CD14-positive monocyte (primary cell): Measurements from ENCODE around the gene RACK1. TPM values are rescaled to one million over a fixed set of nuclear protein-coding genes. Genes with fewer than 3 reads are reported as not detected.

ENCODE experiments used
- DNase-seq, 3 donors: peaks; one replicate each; pipeline ENCODE4 v3.0.0-alpha.2; 2011 to 2022
- H2AFZ ChIP-seq: 2 replicates; pipeline ENCODE4 v1.6.0; 2012; ENCODE audit warnings: mild to moderate bottlenecking, low read depth, low read length, inconsistent platforms; ENCODE audit not compliant: insufficient read depth, poor library complexity, severe bottlenecking
- H3K27ac ChIP-seq, 2 donors: 1 replicate in 1 of 2; 2 replicates in 1 of 2; pipeline ENCODE4 v1.5.1; 2012 to 2013; ENCODE audit warnings: low read length in 2 of 2, control low read depth in 1 of 2, inconsistent platforms in 1 of 2, low read depth in 1 of 2, mild to moderate bottlenecking in 1 of 2
- H3K27me3 ChIP-seq, 2 donors: one replicate each; pipeline versions ENCODE4 v1.6.0 to v1.6.1; 2011 to 2013; ENCODE audit warnings: low read length in 2 of 2; ENCODE audit not compliant: control insufficient read depth in 2 of 2, insufficient read depth in 2 of 2
- H3K36me3 ChIP-seq, 2 donors: replicated peaks in 1 of 2; 1 replicate in 1 of 2; 2 replicates in 1 of 2; pipeline versions ENCODE4 v1.5.1 to v1.6.1; 2012 to 2013; ENCODE audit warnings: low read length in 2 of 2, control low read depth in 1 of 2, inconsistent platforms in 1 of 2, mild to moderate bottlenecking in 1 of 2; ENCODE audit not compliant: insufficient read depth in 2 of 2, control insufficient read depth in 1 of 2
- H3K4me1 ChIP-seq, 2 donors: 1 replicate in 1 of 2; 2 replicates in 1 of 2; pipeline versions ENCODE4 v1.5.1 to v1.6.1; 2012 to 2013; ENCODE audit warnings: low read length in 2 of 2, control low read depth in 1 of 2, inconsistent platforms in 1 of 2, mild to moderate bottlenecking in 1 of 2, moderate library complexity in 1 of 2; ENCODE audit not compliant: insufficient read depth in 2 of 2, control insufficient read depth in 1 of 2
- H3K4me2 ChIP-seq: replicated peaks from 2 replicates; pipeline ENCODE3; 2012; ENCODE audit warnings: low read length, moderate library complexity, mild to moderate bottlenecking; ENCODE audit not compliant: poor library complexity, severe bottlenecking; ENCODE audit errors: extremely low read depth
- H3K4me3 ChIP-seq, 3 experiments: fragments of 200-600 bp in 1 of 3; sonication (generic) in 1 of 3; replicated peaks in 1 of 3; 1 replicate in 2 of 3; 2 replicates in 1 of 3; pipeline ENCODE4 v1.5.1; 2011 to 2013; ENCODE audit warnings: low read length in 3 of 3, mild to moderate bottlenecking in 3 of 3, control low read depth in 2 of 3, low read depth in 2 of 3, inconsistent platforms in 1 of 3, moderate library complexity in 1 of 3
- H3K79me2 ChIP-seq: 2 replicates; pipeline ENCODE4 v1.6.0; 2012; ENCODE audit warnings: mild to moderate bottlenecking, control low read depth, inconsistent platforms, low read length, moderate library complexity; ENCODE audit not compliant: insufficient read depth
- H3K9ac ChIP-seq: 2 replicates; pipeline ENCODE4 v1.6.0; 2017; ENCODE audit warnings: low read length, mild to moderate bottlenecking; ENCODE audit not compliant: insufficient read depth, poor library complexity, severe bottlenecking
- H3K9me3 ChIP-seq, 2 donors: replicated peaks in 1 of 2; 1 replicate in 1 of 2; 2 replicates in 1 of 2; pipeline versions ENCODE4 v1.5.1 to v1.6.1; 2012 to 2013; ENCODE audit warnings: low read length in 2 of 2, control low read depth in 1 of 2; ENCODE audit not compliant: control insufficient read depth in 1 of 2, insufficient read depth in 1 of 2
- H4K20me1 ChIP-seq: 2 replicates; pipeline ENCODE4 v1.6.0; 2012; ENCODE audit warnings: mild to moderate bottlenecking, low read length, control low read depth, moderate library complexity; ENCODE audit not compliant: insufficient read depth
- H3K27ac Mint-ChIP-seq, 7 donors: one replicate each; pipeline ENCODE4 v1.8.0; 2020; ENCODE audit warnings: mild to moderate bottlenecking in 7 of 7, mixed read lengths in 7 of 7, moderate library complexity in 6 of 7, inconsistent platforms in 2 of 7
- H3K27me3 Mint-ChIP-seq, 3 donors: one replicate each; pipeline ENCODE4 v1.8.0; 2021 to 2022; ENCODE audit warnings: low read depth in 3 of 3, mild to moderate bottlenecking in 3 of 3, mixed read lengths in 3 of 3, moderate library complexity in 3 of 3, inconsistent platforms in 1 of 3
- H3K36me3 Mint-ChIP-seq, 2 donors: one replicate each; pipeline ENCODE4 v1.8.0; 2020; ENCODE audit warnings: mixed read lengths in 2 of 2, inconsistent platforms in 1 of 2, mild to moderate bottlenecking in 1 of 2
- H3K4me1 Mint-ChIP-seq: one replicate; pipeline ENCODE4 v1.8.0; 2020; ENCODE audit warnings: mild to moderate bottlenecking, mixed read lengths
- H3K4me3 Mint-ChIP-seq, 2 donors: one replicate each; pipeline ENCODE4 v1.8.0; 2020; ENCODE audit warnings: mild to moderate bottlenecking in 2 of 2, mixed read lengths in 2 of 2, moderate library complexity in 1 of 2
- H3K9me3 Mint-ChIP-seq, 7 donors: one replicate each; pipeline ENCODE4 v1.8.0; 2020 to 2022; ENCODE audit warnings: mixed read lengths in 7 of 7, mild to moderate bottlenecking in 6 of 7, moderate library complexity in 6 of 7, inconsistent platforms in 2 of 7
- CTCF ChIP-seq: fragments of 200-600 bp; IDR thresholded peaks from one replicate; pipeline ENCODE4 v1.8.0; 2022; ENCODE audit warnings: antibody characterized with exemption, mild to moderate bottlenecking
- WGBS: methylation state at CpG from one replicate; pipeline ENCODE4 v1.1.5; 2013; ENCODE audit warnings: missing lambda C conversion rate; ENCODE audit not compliant: insufficient coverage; 5-methylcytosine and 5-hydroxymethylcytosine counted together
- intact Hi-C, 2 donors: fragments of 100-400 bp; cut with micrococcal nuclease; formaldehyde crosslinking; loops; one replicate each; pipeline versions ENCODE4 v1.15.0 to v1.15.1; 2023
- polyA plus RNA-seq, 3 donors: library from polyadenylated mRNA; depleted of rRNA in 1 of 3; unstranded in 2 of 3; stranded (reverse) in 1 of 3; fragments of 300-500 nt in 2 of 3; fragments of >200 nt in 1 of 3; fragmentation: Illumina TruSeq in 2 of 3; gene quantifications; 1 replicate in 2 of 3; 2 replicates in 1 of 3; pipeline ENCODE4 v1.2.3, GENCODE V29; 2012 to 2021

The RACK1 gene
- polyA plus RNA-seq, 3 donors, result 1,150 to 2,356 (median 1,195) TPM

GRCh38 chr5:181198905-181199519 lies 44.7 kb downstream of the RACK1 start:
- H3K27ac Mint-ChIP-seq, result no peak overlapping the region
- H3K9me3 Mint-ChIP-seq, result peaks cover 0 to 3% (median 0%) of the 10 kb centered on the region in 7 donors
- Histone ChIP-seq H3K9ac (no peak overlapping the region), H3K4me2 (no peak overlapping the region), H3K27me3 (no peaks in the 10 kb centered on the region), H4K20me1 (no peaks in the 10 kb centered on the region), H3K36me3 (peaks cover 0 to 30% of the 10 kb centered on the region in 2 donors), H3K9me3 (no peaks in the 10 kb centered on the region), H3K4me1 (peaks cover 34 to 39% of the 10 kb centered on the region in 2 donors), H2AFZ (no peak overlapping the region), H3K4me3 (no peak overlapping the region), H3K79me2 (no peaks in the 10 kb centered on the region), H3K27ac (no peak overlapping the region)
- 96% methylated on average over 8 of the region's 9 CpGs for WGBS
- H3K4me1 Mint-ChIP-seq, result peaks cover 38% of the 10 kb centered on the region
- no peak for DNase-seq
- no peak for TF ChIP-seq CTCF
- no peak overlapping the region for H3K4me3 Mint-ChIP-seq
- intact Hi-C loops, result no loop called here
- peaks cover 22 to 57% of the 10 kb centered on the region in 2 donors for H3K36me3 Mint-ChIP-seq
- H3K27me3 Mint-ChIP-seq, result peaks cover 0 to 1% (median under 1%) of the 10 kb centered on the region in 3 donors

- WGBS, result 98% methylated on average over 7 of the region's 12 CpGs
- Mint-ChIP-seq H3K4me1 (peaks cover 30% of the 10 kb centered on the region), H3K36me3 (peaks cover 22 to 60% of the 10 kb centered on the region in 2 donors), H3K9me3 (peaks cover 0 to 3% (median 0%) of the 10 kb centered on the region in 7 donors), H3K27me3 (peaks cover 0 to 1% (median 0%) of the 10 kb centered on the region in 3 donors), H3K27ac (no peak overlapping the region), H3K4me3 (no peak overlapping the region)
- no peaks in the 10 kb centered on the region for H3K9me3 ChIP-seq
- H3K4me2 ChIP-seq, result no peak overlapping the region
- TF ChIP-seq CTCF, result no peak
- H3K27me3 ChIP-seq, result no peaks in the 10 kb centered on the region
- H3K36me3 ChIP-seq, result peaks cover 0 to 30% of the 10 kb centered on the region in 2 donors
- no peak overlapping the region for H2AFZ ChIP-seq
- no peak for DNase-seq
- peaks cover 26 to 30% of the 10 kb centered on the region in 2 donors for H3K4me1 ChIP-seq
- intact Hi-C loops, result no loop called here
- H4K20me1 ChIP-seq, result no peaks in the 10 kb centered on the region
- no peak overlapping the region for H3K27ac ChIP-seq
- H3K79me2 ChIP-seq, result no peaks in the 10 kb centered on the region
- no peak overlapping the region for H3K9ac ChIP-seq
- H3K4me3 ChIP-seq, result no peak overlapping the region
Measured at GRCh38 chr5:181198106-181198685, 45.5 kb downstream of the RACK1 start.
